Spleen (tissue), 11 donors: Measurements from ENCODE around the gene HIC2. TPM values are rescaled to one million over a fixed set of nuclear protein-coding genes. Genes with fewer than 3 reads are reported as not detected.
A peak's percentile ranks its signal among the peaks of the same experiment; 100 is the strongest.
"Not testable (repeated sequence)": the region's sequence is repeated elsewhere in the genome, so short reads cannot be mapped to it uniquely, and the experiment has no call there.

Experiments
- DNase-seq: peaks from one replicate; pipeline ENCODE4 v3.0.0-alpha.2; 2020
- H3K27ac ChIP-seq, 8 donors: fragments of 200-600 bp; sonication (generic) in 7 of 8; 1 replicate in 4 of 8; 2 replicates in 4 of 8; pipeline versions ENCODE4 v1.5.0 to v1.8.0; 2016 to 2021; ENCODE audit warnings: inconsistent platforms in 4 of 8, mild to moderate bottlenecking in 4 of 8, moderate library complexity in 1 of 8
- H3K27me3 ChIP-seq, 7 donors: fragments of 200-600 bp; sonication (generic) in 6 of 7; replicated peaks in 1 of 7; 1 replicate in 4 of 7; 2 replicates in 3 of 7; pipeline versions ENCODE4 v1.5.0 to v1.8.0; 2016 to 2021; ENCODE audit warnings: inconsistent platforms in 3 of 7, mild to moderate bottlenecking in 1 of 7
- H3K36me3 ChIP-seq, 6 donors: fragments of 200-600 bp; sonication (generic) in 5 of 6; 1 replicate in 4 of 6; 2 replicates in 2 of 6; pipeline versions ENCODE4 v1.5.0 to v1.8.0; 2016 to 2021; ENCODE audit warnings: inconsistent platforms in 2 of 6
- H3K4me1 ChIP-seq, 6 donors: fragments of 200-600 bp; sonication (generic) in 5 of 6; 1 replicate in 3 of 6; 2 replicates in 3 of 6; pipeline versions ENCODE4 v1.5.0 to v1.8.0; 2016 to 2021; ENCODE audit warnings: inconsistent platforms in 3 of 6
- H3K4me3 ChIP-seq, 8 donors: fragments of 200-600 bp; sonication (generic) in 7 of 8; 1 replicate in 4 of 8; 2 replicates in 4 of 8; pipeline versions ENCODE4 v1.5.0 to v1.8.0; 2016 to 2021; ENCODE audit warnings: inconsistent platforms in 4 of 8, mild to moderate bottlenecking in 4 of 8, moderate library complexity in 2 of 8
- H3K9me3 ChIP-seq, 8 donors: fragments of 200-600 bp; sonication (generic) in 7 of 8; 1 replicate in 4 of 8; 2 replicates in 4 of 8; pipeline versions ENCODE4 v1.5.0 to v1.8.0; 2016 to 2021; ENCODE audit warnings: inconsistent platforms in 4 of 8
- CTCF ChIP-seq, 11 experiments: fragments of 200-600 bp in 7 of 11; fragments of 450-650 bp in 4 of 11; sonication (generic) in 4 of 11; IDR thresholded peaks in 8 of 11; conservative IDR thresholded peaks in 3 of 11; 1 replicate in 7 of 11; 2 replicates in 4 of 11; pipeline versions ENCODE4 v1.4.0 to v1.8.0; 2016 to 2021; ENCODE audit warnings: antibody characterized with exemption in 11 of 11, inconsistent platforms in 4 of 11, mild to moderate bottlenecking in 1 of 11
- POLR2A ChIP-seq, 3 donors: fragments of 450-650 bp; IDR thresholded peaks; one replicate each; pipeline ENCODE4 v1.5.1; 2017; ENCODE audit warnings: antibody characterized with exemption in 3 of 3, mild to moderate bottlenecking in 1 of 3
- POLR2AphosphoS5 ChIP-seq, 3 donors: sonication (generic); formaldehyde crosslinking; IDR thresholded peaks; one replicate each; pipeline ENCODE4 v1.5.1; 2017; ENCODE audit warnings: antibody characterized with exemption in 3 of 3
- WGBS, 5 donors: extraction: QIAGEN DNeasy Blood & Tissue Kit in 3 of 5; methylation state at CpG; one replicate each; pipeline versions ENCODE4 v1.1.5 to v1.1.7; 2013 to 2018; 5-methylcytosine and 5-hydroxymethylcytosine counted together
- intact Hi-C: fragments of 100-400 bp; cut with DNase I; formaldehyde crosslinking; loops from one replicate; pipeline ENCODE4 v1.15.0; 2023; ENCODE audit warnings: low total_unique reads
- polyA plus RNA-seq, 3 donors: library from polyadenylated mRNA; stranded (reverse); fragments of 200-250 nt; gene quantifications; one replicate each; pipeline ENCODE4 v1.2.1, GENCODE V29; 2013
- total RNA-seq, 7 donors: library from RNA; depleted of rRNA in 3 of 7; stranded (reverse); fragments of >200 nt in 3 of 7; fragmentation: NEBNext Ultra II Directional in 4 of 7; extraction: Animal tissue kit (Norgen Biotek cat#: 25700) in 4 of 7; gene quantifications; one replicate each; pipeline versions ENCODE4 v1.1.0 to v1.2.1, GENCODE V29; 2016 to 2021
- donor health status: healthy with polysubstance abuse.
- donor health status: DM: no; HTN: no; CAD: no; lungs with moderate emphysema.
- donor health status: DM: no; HTN: no; CAD: no.
- donor health status: Bipolar disorder and iron deficiency.
- donor health status: healthy.
- donor health status: DM: no; HTN: no; CAD: no.
- donor health status: DM: yes; HTN: yes; CAD: no.

Gene HIC2
- total and polyA plus RNA-seq, 10 donors, result 0.67 to 7.6 (median 5.4) TPM

GRCh38 chr22:21438013-21438412, 20.8 kb downstream of the HIC2 start:
- intact Hi-C loops, H3K4me1 ChIP-seq, H3K4me3 ChIP-seq, H3K9me3 ChIP-seq, H3K27me3 ChIP-seq, H3K36me3 ChIP-seq, H3K27ac ChIP-seq: not testable (repeated sequence)
- peak; percentile 14 for DNase-seq
- 66 to 85% (median 77%) methylated on average over 3 to 5 of the region's 6 CpGs for WGBS, 5 donors

GRCh38 chr22:21440018-21440636, 23.0 kb downstream of the HIC2 start:
- intact Hi-C loops, H3K9me3 ChIP-seq, H3K27me3 ChIP-seq, H3K27ac ChIP-seq, H3K4me3 ChIP-seq, DNase-seq: not testable (repeated sequence)
- peaks cover 0 to 10% (median 0%) of the 10 kb centered on the region in 6 donors for H3K4me1 ChIP-seq
- WGBS, 5 donors, result no CpG with 5 or more reads among the region's 10 CpGs
- H3K36me3 ChIP-seq, result peaks cover 0 to 24% (median 8%) of the 10 kb centered on the region in 6 donors

GRCh38 chr22:21440676-21441075, 23.5 kb downstream of the HIC2 start:
- H3K4me3 ChIP-seq, H3K9me3 ChIP-seq, intact Hi-C loops, DNase-seq, H3K27ac ChIP-seq, H3K27me3 ChIP-seq: not testable (repeated sequence)
- WGBS, 5 donors, result no CpG with 5 or more reads among the region's 16 CpGs
- peaks cover 0 to 10% (median 0%) of the 10 kb centered on the region in 6 donors for H3K4me1 ChIP-seq
- H3K36me3 ChIP-seq, result peaks cover 0 to 29% (median 14%) of the 10 kb centered on the region in 6 donors

GRCh38 chr22:21441170-21441569, 24.0 kb downstream of the HIC2 start:
- peaks cover 0 to 34% (median 19%) of the 10 kb centered on the region in 6 donors for H3K36me3 ChIP-seq
- H3K9me3 ChIP-seq, H3K4me3 ChIP-seq, intact Hi-C loops, H3K27me3 ChIP-seq, H3K27ac ChIP-seq: not testable (repeated sequence)
- WGBS, 5 donors, result 77 to 87% (median 77%) methylated on average over 2 to 3 of the region's 6 CpGs; no CpG with 5 or more reads in 2 of the 5 donors
- DNase-seq, result peak; percentile 46
- H3K4me1 ChIP-seq, result peaks cover 0 to 10% (median 0%) of the 10 kb centered on the region in 6 donors

- H3K27ac ChIP-seq, DNase-seq, intact Hi-C loops, H3K9me3 ChIP-seq, H3K4me3 ChIP-seq, H3K27me3 ChIP-seq: not testable (repeated sequence)
- peaks cover 0 to 10% (median 0%) of the 10 kb centered on the region in 6 donors for H3K4me1 ChIP-seq
- H3K36me3 ChIP-seq, result peaks cover 0 to 44% (median 28%) of the 10 kb centered on the region in 6 donors
- no CpG with 5 or more reads among the region's 9 CpGs for WGBS, 5 donors
These were observed 25.0 kb downstream of the HIC2 start for GRCh38 chr22:21442123-21442522.

- intact Hi-C loops, H3K27me3 ChIP-seq, H3K27ac ChIP-seq, H3K9me3 ChIP-seq, H3K4me3 ChIP-seq: not testable (repeated sequence)
- 80 to 90% (median 84%) methylated on average over 1 to 6 of the region's 15 CpGs; no CpG with 5 or more reads in 1 of the 5 donors for WGBS, 5 donors
- DNase-seq, result peak; percentile 69
- Histone ChIP-seq H3K36me3 (peaks cover 0 to 49% (median 30%) of the 10 kb centered on the region in 6 donors), H3K4me1 (peaks cover 0 to 10% (median 0%) of the 10 kb centered on the region in 6 donors)
These were observed 25.5 kb downstream of the HIC2 start for GRCh38 chr22:21442646-21443045.

- peaks cover 0 to 10% (median 0%) of the 10 kb centered on the region in 6 donors for H3K4me1 ChIP-seq
- H3K9me3 ChIP-seq, result no peaks in the 10 kb centered on the region
- H3K27ac ChIP-seq, result no peak overlapping the region
- intact Hi-C loops, result no loop called here
- TF ChIP-seq POLR2A (IDR thresholded peaks at IDR 0.05), result no peak
- no peak for TF ChIP-seq CTCF (IDR thresholded peaks at IDR 0.05 in 8 of 11, conservative IDR thresholded peaks at IDR 0.05 in 3 of 11)
- no peak for TF ChIP-seq POLR2AphosphoS5 (IDR thresholded peaks at IDR 0.05)
- 93 to 97% (median 94%) methylated on average over 3 to 13 of the region's 13 CpGs for WGBS, 5 donors
- H3K4me3 ChIP-seq, result no peak overlapping the region
- H3K36me3 ChIP-seq, result peaks cover 0 to 54% (median 30%) of the 10 kb centered on the region in 6 donors
- peak; percentile 49 for DNase-seq
- H3K27me3 ChIP-seq, result no peaks in the 10 kb centered on the region
These were observed 26.0 kb downstream of the HIC2 start for GRCh38 chr22:21443057-21443734.
